Measurements from ENCODE around the gene LNX2. TPM values are rescaled to one million over a fixed set of nuclear protein-coding genes. Genes with fewer than 3 reads are reported as not detected.

The LNX2 gene
- polyA plus RNA-seq, 1 experiment, result 4.6 TPM

- no peak for DNase-seq (ENCODE audit: low read depth)
- H3K4me3 ChIP-seq (ENCODE audit: low read depth, low read length), result no peak overlapping the region
- no peak for TF ChIP-seq CTCF (IDR thresholded peaks at IDR 0.05; ENCODE audit: insufficient read depth, low read depth, low read length)
- 0 out of 2 replicates have a peak, but pooled peaks cover 1% of the 10 kb centered on the region for H3K36me3 ChIP-seq (ENCODE audit: control insufficient read depth, insufficient read depth, low read length)
- CTCF ChIA-PET, result interaction anchor here (0.9 to 1.5 kb wide), 3 partner anchors 9 to 13 kb away, joined by 3 to 5 read pairs (median 4); no protein-coding TSS in a partner anchor
- POLR2A ChIA-PET, result no interaction called here
- H3K27me3 ChIP-seq (ENCODE audit: control insufficient read depth, insufficient read depth, low read length), result no peaks in the 10 kb centered on the region
Observed at GRCh38 chr13:27638001-27638400, 17.7 kb upstream of the LNX2 start.

GRCh38 chr13:27637289-27637626 is 16.9 kb upstream of the LNX2 start:
- POLR2A ChIA-PET, result no interaction called here
- CTCF ChIA-PET, result no interaction called here

GRCh38 chr13:27636589-27637288 is 16.4 kb upstream of the LNX2 start:
- Histone ChIP-seq H3K36me3 (ENCODE audit: control insufficient read depth, insufficient read depth, low read length) (0 out of 2 replicates have a peak, but pooled peaks cover 1% of the 10 kb centered on the region), H3K27me3 (ENCODE audit: control insufficient read depth, insufficient read depth, low read length) (no peaks in the 10 kb centered on the region), H3K4me3 (ENCODE audit: low read depth, low read length) (no peak overlapping the region)
- TF ChIP-seq CTCF (IDR thresholded peaks at IDR 0.05; ENCODE audit: insufficient read depth, low read depth, low read length), result no peak
- DNase-seq (ENCODE audit: low read depth), result no peak
- POLR2A ChIA-PET, result no interaction called here
- CTCF ChIA-PET, result no interaction called here

More at GRCh38 chr13:27637289-27637626, 16.9 kb upstream of the LNX2 start:
- no peak for DNase-seq (ENCODE audit: low read depth)
- H3K36me3 ChIP-seq (ENCODE audit: control insufficient read depth, insufficient read depth, low read length), result 0 out of 2 replicates have a peak, but pooled peaks cover 1% of the 10 kb centered on the region
- TF ChIP-seq CTCF (IDR thresholded peaks at IDR 0.05; ENCODE audit: insufficient read depth, low read depth, low read length), result no peak
- H3K4me3 ChIP-seq (ENCODE audit: low read depth, low read length), result no peak overlapping the region
- no peaks in the 10 kb centered on the region for H3K27me3 ChIP-seq (ENCODE audit: control insufficient read depth, insufficient read depth, low read length)

- no peak for DNase-seq (ENCODE audit: low read depth)
- no peak for TF ChIP-seq CTCF (IDR thresholded peaks at IDR 0.05; ENCODE audit: insufficient read depth, low read depth, low read length)
- Histone ChIP-seq H3K4me3 (ENCODE audit: low read depth, low read length) (no peak overlapping the region), H3K27me3 (ENCODE audit: control insufficient read depth, insufficient read depth, low read length) (no peaks in the 10 kb centered on the region), H3K36me3 (ENCODE audit: control insufficient read depth, insufficient read depth, low read length) (0 out of 2 replicates have a peak, but pooled peaks cover 1% of the 10 kb centered on the region)
- ChIA-PET POLR2A (no interaction called here), CTCF (interaction anchor here (1.3 kb wide), 1 partner anchor 102 kb away, joined by 3 read pairs; no protein-coding TSS in a partner anchor)
Observed at GRCh38 chr13:27635266-27635665, 14.9 kb upstream of the LNX2 start.

- Histone ChIP-seq H3K36me3 (ENCODE audit: control insufficient read depth, insufficient read depth, low read length) (0 out of 2 replicates have a peak, but pooled peaks cover 1% of the 10 kb centered on the region), H3K27me3 (ENCODE audit: control insufficient read depth, insufficient read depth, low read length) (no peaks in the 10 kb centered on the region), H3K4me3 (ENCODE audit: low read depth, low read length) (no peak overlapping the region)
- POLR2A ChIA-PET, result no interaction called here
- no peak for TF ChIP-seq CTCF (IDR thresholded peaks at IDR 0.05; ENCODE audit: insufficient read depth, low read depth, low read length)
- no peak for DNase-seq (ENCODE audit: low read depth)
- CTCF ChIA-PET, result interaction anchor here (1.0 to 1.4 kb wide), 2 partner anchors 11 to 192 kb away, joined by 3 to 4 read pairs; no protein-coding TSS in a partner anchor
Observed at GRCh38 chr13:27634791-27635190, 14.5 kb upstream of the LNX2 start.

Measured in BJ (cell line).